SK-N-SH (cell line): ENCODE data around the gene SLC25A20. TPM values are rescaled to one million over a fixed set of nuclear protein-coding genes. Genes with fewer than 3 reads are reported as not detected.

Experiments used
- CTCF ChIA-PET: fragments of 300-600, 350-600 bp; formaldehyde crosslinking; extraction: SDS; loops from one replicate; lab custom pipeline; 2021; lab: Yijun Ruan, JAX
- POLR2A ChIA-PET: fragments of 350-600 bp; sonication (Branson Sonifier 250); formaldehyde crosslinking; extraction: SDS; loops from one replicate; lab custom pipeline; 2020; ENCODE audit warnings: antibody characterized with exemption, inconsistent platforms; lab: Yijun Ruan, JAX
- DNase-seq: peaks from one replicate; pipeline ENCODE4 v3.0.0; 2012
- H2AFZ ChIP-seq: fragments of 200-600 bp; sonication (generic); 2 replicates; pipeline ENCODE4 v1.8.1; 2016; ENCODE audit warnings: antibody characterized with exemption, mild to moderate bottlenecking, low read depth
- H3F3A ChIP-seq: fragments of 200-600 bp; sonication (generic); replicated peaks from 2 replicates; pipeline ENCODE3; 2016; ENCODE audit warnings: antibody characterized with exemption, mild to moderate bottlenecking; ENCODE audit not compliant: insufficient read depth
- H3K27ac ChIP-seq, 2 experiments: fragments of 200-500 bp in 1 of 2; fragments of 200-600 bp in 1 of 2; sonication (Bioruptor generic) in 1 of 2; sonication (generic), shearing (Covaris generic) in 1 of 2; 2 replicates each; pipeline versions ENCODE4 v1.5.1 to v1.6.1; 2014 to 2016; ENCODE audit warnings: low read depth in 2 of 2, inconsistent platforms in 1 of 2, low read length in 1 of 2, mild to moderate bottlenecking in 1 of 2, mixed read lengths in 1 of 2
- H3K27me3 ChIP-seq: fragments of 200-600 bp; sonication (generic), shearing (Covaris generic); 2 replicates; pipeline ENCODE4 v1.6.1; 2016; ENCODE audit warnings: mixed run types; ENCODE audit not compliant: insufficient read depth
- H3K36me3 ChIP-seq, 2 experiments: fragments of 200-500 bp in 1 of 2; fragments of 200-600 bp in 1 of 2; sonication (Bioruptor generic) in 1 of 2; sonication (generic) in 1 of 2; replicated peaks in 1 of 2; 2 replicates each; pipeline versions ENCODE3 to v1.5.1; 2014 to 2016; ENCODE audit warnings: low read length in 1 of 2, mild to moderate bottlenecking in 1 of 2; ENCODE audit not compliant: insufficient read depth in 2 of 2, control insufficient read depth in 1 of 2
- H3K4me1 ChIP-seq, 2 experiments: fragments of 200-500 bp in 1 of 2; fragments of 200-600 bp in 1 of 2; sonication (Bioruptor generic) in 1 of 2; sonication (generic), shearing (Covaris generic) in 1 of 2; 2 replicates each; pipeline versions ENCODE4 v1.5.1 to v1.6.1; 2014 to 2016; ENCODE audit warnings: low read depth in 1 of 2, low read length in 1 of 2, mixed run types in 1 of 2; ENCODE audit not compliant: insufficient read depth in 2 of 2, control insufficient read depth in 1 of 2
- H3K4me2 ChIP-seq: fragments of 200-600 bp; sonication (generic), shearing (Covaris generic); 2 replicates; pipeline ENCODE4 v1.6.1; 2017; ENCODE audit warnings: mixed run types
- H3K4me3 ChIP-seq, 2 experiments: fragments of 200-500 bp in 1 of 2; fragments of 200-600 bp in 1 of 2; sonication (Bioruptor generic) in 1 of 2; sonication (generic), shearing (Covaris generic) in 1 of 2; 2 replicates each; pipeline versions ENCODE4 v1.5.1 to v1.8.1; 2014 to 2016; ENCODE audit warnings: low read depth in 2 of 2, inconsistent platforms in 1 of 2, low read length in 1 of 2, mild to moderate bottlenecking in 1 of 2, mixed read lengths in 1 of 2, moderate library complexity in 1 of 2
- H3K79me2 ChIP-seq: fragments of 200-600 bp; sonication (generic); 2 replicates; pipeline ENCODE4 v1.8.1; 2017; ENCODE audit warnings: mild to moderate bottlenecking; ENCODE audit not compliant: insufficient read depth
- H3K9ac ChIP-seq: fragments of 200-600 bp; sonication (generic); 2 replicates; pipeline ENCODE4 v1.6.1; 2017; ENCODE audit warnings: mixed run types
- H3K9me2 ChIP-seq: fragments of 200-600 bp; sonication (generic); 2 replicates; pipeline ENCODE4 v1.6.1; 2017; ENCODE audit warnings: mixed run types
- H3K9me3 ChIP-seq: fragments of 200-600 bp; sonication (generic); 2 replicates; pipeline ENCODE4 v1.6.1; 2017; ENCODE audit warnings: mixed run types, mild to moderate bottlenecking, moderate library complexity
- H4K20me1 ChIP-seq: fragments of 200-600 bp; sonication (generic); 2 replicates; pipeline ENCODE4 v1.6.1; 2017; ENCODE audit warnings: mild to moderate bottlenecking, mixed run types; ENCODE audit not compliant: insufficient read depth
- ELF1 ChIP-seq: IDR thresholded peaks from 2 replicates; pipeline ENCODE4 v1.4.0; 2012
- EP300 ChIP-seq, 2 experiments: IDR thresholded peaks; 2 replicates each; pipeline versions ENCODE4 v1.4.0 to v1.6.1; 2012; ENCODE audit warnings: borderline replicate concordance in 1 of 2, low read depth in 1 of 2, low read length in 1 of 2
- FOSL2 ChIP-seq: IDR thresholded peaks from 2 replicates; pipeline ENCODE4 v1.4.0; 2012; ENCODE audit warnings: low read depth, mild to moderate bottlenecking, moderate library complexity, borderline replicate concordance
- MEF2A ChIP-seq: IDR thresholded peaks from 2 replicates; pipeline ENCODE4 v1.4.0; 2012; ENCODE audit warnings: low read depth, borderline replicate concordance
- NFIC ChIP-seq: IDR thresholded peaks from 2 replicates; pipeline ENCODE4 v1.4.0; 2012; ENCODE audit warnings: borderline replicate concordance
- PBX3 ChIP-seq: IDR thresholded peaks from 2 replicates; pipeline ENCODE4; 2012
- TEAD4 ChIP-seq: IDR thresholded peaks from 2 replicates; pipeline ENCODE4 v1.4.0; 2012; ENCODE audit warnings: mild to moderate bottlenecking, borderline replicate concordance; ENCODE audit not compliant: insufficient read depth
- WGBS: methylation state at CpG from one replicate; pipeline ENCODE4 v1.1.6; 2017; ENCODE audit warnings: low lambda C conversion rate; 5-methylcytosine and 5-hydroxymethylcytosine counted together
- polyA plus RNA-seq, 3 experiments: library from polyadenylated mRNA; depleted of rRNA; stranded (reverse); fragments of >200 nt; gene quantifications; 2 replicates each; pipeline ENCODE4 v1.2.3, GENCODE V29; 2012
- TF ChIP-seq, protein P1 (sequence below): IDR thresholded peaks from 2 replicates; pipeline ENCODE4 v1.6.1; 2012; ENCODE audit warnings: mild to moderate bottlenecking, low read depth, low read length, moderate library complexity
- TF ChIP-seq, protein P2 (sequence below): IDR thresholded peaks from 2 replicates; pipeline ENCODE4 v1.4.0; 2012; ENCODE audit warnings: low read depth

Gene SLC25A20
- polyA plus RNA-seq, 1 of the 3 experiments (the other 2 are of a cell fraction): 30.3 TPM

DNA sequence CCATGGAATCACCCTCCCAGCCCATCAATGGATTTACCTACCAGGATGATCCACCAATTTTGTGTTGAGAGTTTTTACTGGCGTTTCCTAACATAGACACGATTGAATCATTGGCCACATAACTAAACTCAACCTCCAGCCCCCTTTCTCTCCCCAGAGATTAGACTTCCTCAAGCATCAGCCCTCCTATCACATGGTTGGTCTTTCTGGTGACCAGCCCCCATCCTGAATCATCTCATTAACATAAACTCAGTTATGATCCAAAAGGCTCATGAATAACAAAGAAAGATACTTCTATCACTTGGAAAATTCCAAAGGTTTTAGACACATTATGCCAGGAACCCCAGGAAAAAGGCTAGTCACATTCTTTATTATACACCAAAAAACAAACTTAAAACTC is 72.2 kb downstream of the SLC25A20 start:
- peaks cover 3 to 4% of the 10 kb centered on the region in 2 experiments; a peak in 3 of 4 replicates for H3K4me1 ChIP-seq
- H4K20me1 ChIP-seq: no peaks in the 10 kb centered on the region
- peak overlapping the region; percentile 14 for H3K4me2 ChIP-seq

GRCh38 chr3:48820612-48821324 is 77.9 kb downstream of the SLC25A20 start:
- no peaks in the 10 kb centered on the region for H3K27me3 ChIP-seq
- H3K9me3 ChIP-seq: no peaks in the 10 kb centered on the region
- H3K4me2 ChIP-seq: peak overlapping the region; percentile 35; the same call in 1 of the 2 replicates
- 0 out of 2 replicates have a peak, but pooled peaks cover 5% of the 10 kb centered on the region for H4K20me1 ChIP-seq
- no peak overlapping the region for H3K4me3 ChIP-seq
- no peaks in the 10 kb centered on the region for H3K36me3 ChIP-seq
- peaks cover 9% of the 10 kb centered on the region for H3F3A ChIP-seq
- TF ChIP-seq MEF2A (no peak), NFIC (peak; percentile 71; the same call in 1 of the 2 replicates), FOSL2 (0 out of 2 replicates have a peak, but pooled peaks have one; percentile 1), ELF1 (no peak), EP300 (IDR thresholded peaks at IDR 0.05; ENCODE audit: borderline replicate concordance in 1 of 2, low read depth in 1 of 2, low read length in 1 of 2) (no peak)
- TF ChIP-seq, protein P1, sequence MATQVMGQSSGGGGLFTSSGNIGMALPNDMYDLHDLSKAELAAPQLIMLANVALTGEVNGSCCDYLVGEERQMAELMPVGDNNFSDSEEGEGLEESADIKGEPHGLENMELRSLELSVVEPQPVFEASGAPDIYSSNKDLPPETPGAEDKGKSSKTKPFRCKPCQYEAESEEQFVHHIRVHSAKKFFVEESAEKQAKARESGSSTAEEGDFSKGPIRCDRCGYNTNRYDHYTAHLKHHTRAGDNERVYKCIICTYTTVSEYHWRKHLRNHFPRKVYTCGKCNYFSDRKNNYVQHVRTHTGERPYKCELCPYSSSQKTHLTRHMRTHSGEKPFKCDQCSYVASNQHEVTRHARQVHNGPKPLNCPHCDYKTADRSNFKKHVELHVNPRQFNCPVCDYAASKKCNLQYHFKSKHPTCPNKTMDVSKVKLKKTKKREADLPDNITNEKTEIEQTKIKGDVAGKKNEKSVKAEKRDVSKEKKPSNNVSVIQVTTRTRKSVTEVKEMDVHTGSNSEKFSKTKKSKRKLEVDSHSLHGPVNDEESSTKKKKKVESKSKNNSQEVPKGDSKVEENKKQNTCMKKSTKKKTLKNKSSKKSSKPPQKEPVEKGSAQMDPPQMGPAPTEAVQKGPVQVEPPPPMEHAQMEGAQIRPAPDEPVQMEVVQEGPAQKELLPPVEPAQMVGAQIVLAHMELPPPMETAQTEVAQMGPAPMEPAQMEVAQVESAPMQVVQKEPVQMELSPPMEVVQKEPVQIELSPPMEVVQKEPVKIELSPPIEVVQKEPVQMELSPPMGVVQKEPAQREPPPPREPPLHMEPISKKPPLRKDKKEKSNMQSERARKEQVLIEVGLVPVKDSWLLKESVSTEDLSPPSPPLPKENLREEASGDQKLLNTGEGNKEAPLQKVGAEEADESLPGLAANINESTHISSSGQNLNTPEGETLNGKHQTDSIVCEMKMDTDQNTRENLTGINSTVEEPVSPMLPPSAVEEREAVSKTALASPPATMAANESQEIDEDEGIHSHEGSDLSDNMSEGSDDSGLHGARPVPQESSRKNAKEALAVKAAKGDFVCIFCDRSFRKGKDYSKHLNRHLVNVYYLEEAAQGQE: no peak
- H3K9ac ChIP-seq: no peak overlapping the region
- H3K4me1 ChIP-seq: 0 out of 4 replicates have a peak, but pooled peaks cover 0 to 7% of the 10 kb centered on the region in 2 experiments
- peak overlapping the region in 1 of 2 experiments; percentile 9; a peak in 1 of 4 replicates for H3K27ac ChIP-seq
- no peak for DNase-seq
- no peak overlapping the region for H2AFZ ChIP-seq
- ChIA-PET CTCF (no interaction called here), POLR2A (no interaction called here)
- WGBS: 87% methylated on average over 2 of the region's 2 CpGs
- H3K9me2 ChIP-seq: no peaks in the 10 kb centered on the region
- H3K79me2 ChIP-seq: peaks cover 55% of the 10 kb centered on the region

More for the DNA sequence above, 72.2 kb downstream of the SLC25A20 start:
- ChIA-PET POLR2A (no interaction called here), CTCF (no interaction called here)
- WGBS: 54% methylated on average over 2 of the region's 2 CpGs
- DNase-seq: no peak
- no peaks in the 10 kb centered on the region for H3K27me3 ChIP-seq
- no peak overlapping the region for H3K9ac ChIP-seq
- peak overlapping the region in 1 of 2 experiments; percentile 65; a peak in 2 of 4 replicates for H3K27ac ChIP-seq
- H3F3A ChIP-seq: peaks cover 7% of the 10 kb centered on the region
- H3K4me3 ChIP-seq: no peak overlapping the region
- peaks cover 55% of the 10 kb centered on the region for H3K79me2 ChIP-seq
- TF ChIP-seq TEAD4 (no peak), PBX3 (no peak), FOSL2 (peak; percentile 25; the same call in 1 of the 2 replicates)
- TF ChIP-seq, protein P2, sequence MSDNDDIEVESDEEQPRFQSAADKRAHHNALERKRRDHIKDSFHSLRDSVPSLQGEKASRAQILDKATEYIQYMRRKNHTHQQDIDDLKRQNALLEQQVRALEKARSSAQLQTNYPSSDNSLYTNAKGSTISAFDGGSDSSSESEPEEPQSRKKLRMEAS: 0 out of 2 replicates have a peak, but pooled peaks have one; percentile 30
- no peak overlapping the region for H2AFZ ChIP-seq
- H3K36me3 ChIP-seq: no peaks in the 10 kb centered on the region
- no peaks in the 10 kb centered on the region for H3K9me3 ChIP-seq
- no peaks in the 10 kb centered on the region for H3K9me2 ChIP-seq
